GM10266 (cell line): ENCODE data around the gene ATP6V1A.

Source experiments
- DNase-seq: peaks from one replicate; pipeline ENCODE4 v3.0.0; 2012; ENCODE audit errors: extremely low spot score
- CTCF ChIP-seq: IDR thresholded peaks from 2 replicates; pipeline ENCODE4 v1.5.1; 2012; ENCODE audit warnings: mild to moderate bottlenecking, low read depth; ENCODE audit not compliant: control insufficient read depth, insufficient read depth; ENCODE audit errors: missing control alignments

The ATP6V1A gene

GRCh38 chr3:113769551-113769950 lies 22.7 kb downstream of the ATP6V1A start:
- peak; percentile 12 for DNase-seq
- no peak for TF ChIP-seq CTCF

DNA sequence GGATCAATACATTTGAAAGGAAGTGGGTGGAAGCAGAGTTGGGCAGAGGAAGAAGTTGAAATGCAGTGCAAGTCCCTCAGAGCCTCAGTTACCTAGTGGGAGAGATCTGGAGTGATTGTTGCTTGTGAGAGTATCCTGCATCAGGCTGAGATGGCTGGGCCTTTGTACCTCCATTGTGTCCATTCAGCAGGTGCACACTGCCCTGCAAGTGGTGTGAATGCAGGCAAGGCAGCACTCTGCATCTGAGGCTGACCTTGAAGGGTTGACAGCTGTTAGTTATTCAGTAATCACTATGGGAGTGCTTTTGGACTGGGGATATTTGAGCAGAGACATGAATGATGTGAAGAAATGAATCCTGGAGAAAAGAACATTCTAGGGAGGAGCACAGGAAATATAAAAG lies 25.2 kb downstream of the ATP6V1A start:
- no peak for DNase-seq
- no peak for TF ChIP-seq CTCF

GRCh38 chr3:113773381-113773780 lies 26.5 kb downstream of the ATP6V1A start:
- TF ChIP-seq CTCF, result no peak

GRCh38 chr3:113775516-113775915 lies 28.7 kb downstream of the ATP6V1A start:
- DNase-seq, result no peak
- TF ChIP-seq CTCF, result no peak

More at GRCh38 chr3:113773381-113773780, 26.5 kb downstream of the ATP6V1A start:
- DNase-seq, result no peak

DNA sequence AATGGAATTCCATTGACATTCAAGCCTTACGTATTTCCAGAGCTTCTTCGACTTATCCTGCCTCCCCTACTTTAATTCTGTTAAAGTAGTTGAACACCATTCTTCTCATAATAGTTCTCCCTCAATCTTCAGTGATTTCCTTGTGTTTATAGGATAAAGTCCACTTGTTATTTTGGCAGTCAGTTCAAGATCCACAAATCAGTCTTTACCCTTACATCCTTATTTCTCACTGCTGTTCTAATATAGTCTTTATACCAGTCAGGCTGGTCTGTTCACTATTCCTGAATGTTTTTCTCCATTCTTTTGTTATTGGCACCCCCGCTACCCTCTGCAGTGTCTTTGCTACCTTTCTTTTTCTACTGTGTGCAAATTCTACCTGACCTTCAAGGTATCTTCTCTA lies 29.7 kb downstream of the ATP6V1A start:
- no peak for DNase-seq
- TF ChIP-seq CTCF, result no peak

GRCh38 chr3:113783463-113783862 lies 36.6 kb downstream of the ATP6V1A start:
- no peak for TF ChIP-seq CTCF
- peak; percentile 43 for DNase-seq

DNA sequence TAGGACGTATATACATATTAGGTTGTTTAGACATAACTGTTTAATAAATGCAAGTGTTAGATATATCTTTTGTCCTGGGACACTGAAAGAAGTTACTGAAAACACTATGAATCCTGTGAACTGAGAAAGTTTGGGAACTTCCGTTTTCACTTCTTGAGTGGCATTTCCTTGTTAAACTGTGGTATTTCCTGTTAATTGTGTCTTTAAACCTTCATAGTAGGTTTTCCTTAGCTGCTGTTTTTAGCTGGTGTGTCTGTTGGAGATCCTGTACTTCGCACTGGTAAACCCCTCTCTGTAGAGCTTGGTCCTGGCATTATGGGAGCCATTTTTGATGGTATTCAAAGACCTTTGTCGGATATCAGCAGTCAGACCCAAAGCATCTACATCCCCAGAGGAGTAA lies 37.1 kb downstream of the ATP6V1A start:
- DNase-seq, result no peak
- TF ChIP-seq CTCF, result no peak
